ENCODE measurements around the gene FAM181B. TPM values are rescaled to one million over a fixed set of nuclear protein-coding genes. Genes with fewer than 3 reads are reported as not detected.

Gene FAM181B
- total and polyA plus RNA-seq, 2 of the 13 experiments (the other 11 are each of a cell fraction or from before 2014, with no cell fraction given): not detected

DNA sequence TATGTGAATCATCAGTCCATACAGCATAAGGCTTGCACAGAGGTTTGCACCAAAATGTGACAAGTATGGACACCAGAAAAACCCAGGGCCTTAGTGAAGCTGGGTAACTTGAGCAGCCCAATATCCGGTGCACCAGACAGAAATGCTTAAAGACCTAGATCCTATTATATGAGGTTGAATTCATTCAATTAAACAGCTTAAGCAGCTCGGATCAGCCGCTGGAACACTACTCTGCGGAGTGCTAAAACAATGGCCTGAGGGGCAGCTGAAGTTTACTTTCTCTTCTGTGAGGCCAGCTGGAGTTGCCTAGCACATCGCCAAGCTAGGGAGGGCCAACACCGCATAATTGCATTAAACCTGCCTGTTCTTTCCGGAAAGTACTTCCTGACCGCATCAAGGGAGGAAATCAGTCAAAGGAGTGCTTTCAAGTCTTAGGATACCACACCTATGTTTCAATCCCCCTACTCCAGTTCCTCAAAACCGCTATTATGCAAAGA lies 17.0 kb upstream of the FAM181B start:
- Histone ChIP-seq H3K27ac (ENCODE audit: extremely low read length, insufficient read depth, low read length) (no peak overlapping the region), H3K36me3 (replicated peaks in 1 of 2; ENCODE audit: control insufficient read depth in 1 of 2, insufficient read depth in 2 of 2, low read length in 2 of 2) (no peaks in the 10 kb centered on the region), H3K4me1 (ENCODE audit: insufficient read depth, low read length) (no peaks in the 10 kb centered on the region), H3K4me3 (replicated peaks in 1 of 3; ENCODE audit: insufficient read depth in 1 of 3, low read depth in 2 of 3, low read length in 3 of 3) (no peak overlapping the region), H3K27me3 (ENCODE audit: control insufficient read depth in 1 of 2, insufficient read depth in 2 of 2, low read length in 2 of 2) (no peaks in the 10 kb centered on the region; a peak in 1 of 5 replicates), H2AFZ (ENCODE audit: low read length) (no peak overlapping the region), H3K9ac (ENCODE audit: insufficient read depth, low read depth, low read length) (no peak overlapping the region), H3K79me2 (ENCODE audit: insufficient read depth, low read length) (no peaks in the 10 kb centered on the region), H3K9me3 (ENCODE audit: low read length) (no peaks in the 10 kb centered on the region), H4K20me1 (ENCODE audit: insufficient read depth, low read length) (no peaks in the 10 kb centered on the region), H3K4me2 (ENCODE audit: low read depth, low read length) (no peak overlapping the region)
- BruUV-seq (replicated peaks): no TSS peak
- no peak for FAIRE-seq
- no peak for DNase-seq (ENCODE audit: low spot score)
- in situ Hi-C loops (cut with HindIII; ENCODE audit: extremely low pct_ligation_motif_present, low pct_unique_long_range_greater_than_20kb): no loop called here
- ChIA-PET CTCF (ENCODE audit: low intra/inter-chr PET ratio, low total read pairs) (no interaction called here), POLR2A (no interaction called here)
- ATAC-seq: no peak
- TF ChIP-seq HMG20B (CRISPR knock-in tag; conservative IDR thresholded peaks at IDR 0.05): no peak
- 34% methylated on average over 4 of the region's 9 CpGs for WGBS (ENCODE audit: low lambda C conversion rate)
- intact Hi-C loops (cut with micrococcal nuclease; ENCODE audit: unreplicated experiment): no loop called here

DNA sequence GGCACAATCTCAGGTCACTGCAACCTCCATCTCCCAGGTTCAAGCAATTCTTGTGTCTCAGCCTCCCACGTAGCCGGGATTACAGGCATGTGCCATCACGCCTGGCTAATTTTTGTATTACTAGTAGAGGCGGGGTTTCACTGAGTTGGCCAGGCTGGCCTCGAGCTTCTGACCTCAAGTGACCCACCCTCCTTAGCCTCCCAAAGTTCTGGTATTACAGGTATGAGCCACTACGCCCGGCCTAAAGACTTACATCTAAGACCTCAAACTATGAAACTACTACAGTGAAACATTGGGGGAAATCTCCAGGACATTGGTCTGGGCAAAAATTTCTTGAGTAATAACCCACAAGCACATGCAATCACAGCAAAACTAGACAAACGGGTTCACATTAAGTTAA lies 13.8 kb upstream of the FAM181B start:
- Histone ChIP-seq H4K20me1 (ENCODE audit: insufficient read depth, low read length) (no peaks in the 10 kb centered on the region), H3K4me1 (ENCODE audit: insufficient read depth, low read length) (no peaks in the 10 kb centered on the region), H3K36me3 (replicated peaks in 1 of 2; ENCODE audit: control insufficient read depth in 1 of 2, insufficient read depth in 2 of 2, low read length in 2 of 2) (no peaks in the 10 kb centered on the region), H3K79me2 (ENCODE audit: insufficient read depth, low read length) (no peaks in the 10 kb centered on the region), H3K4me2 (ENCODE audit: low read depth, low read length) (no peak overlapping the region), H3K27ac (ENCODE audit: extremely low read length, insufficient read depth, low read length) (no peak overlapping the region), H3K9me3 (ENCODE audit: low read length) (no peaks in the 10 kb centered on the region), H2AFZ (ENCODE audit: low read length) (no peak overlapping the region), H3K9ac (ENCODE audit: insufficient read depth, low read depth, low read length) (no peak overlapping the region), H3K4me3 (replicated peaks in 1 of 3; ENCODE audit: insufficient read depth in 1 of 3, low read depth in 2 of 3, low read length in 3 of 3) (no peak overlapping the region), H3K27me3 (ENCODE audit: control insufficient read depth in 1 of 2, insufficient read depth in 2 of 2, low read length in 2 of 2) (0 out of 5 replicates have a peak, but pooled peaks cover 0 to 9% of the 10 kb centered on the region in 2 experiments)
- WGBS (ENCODE audit: low lambda C conversion rate): 10% methylated on average over 8 of the region's 8 CpGs
- CTCF ChIA-PET (ENCODE audit: low intra/inter-chr PET ratio, low total read pairs): no interaction called here
- no peak for DNase-seq (ENCODE audit: low spot score)
- in situ Hi-C loops (cut with HindIII; ENCODE audit: extremely low pct_ligation_motif_present, low pct_unique_long_range_greater_than_20kb) (no loop called here), intact Hi-C loops (cut with micrococcal nuclease; ENCODE audit: unreplicated experiment) (no loop called here)
- BruUV-seq (replicated peaks): no TSS peak
- ATAC-seq: no peak
- no peak for FAIRE-seq
- POLR2A ChIA-PET: no interaction called here
- TF ChIP-seq GATAD2A (CRISPR knock-in tag; IDR thresholded peaks at IDR 0.05) (no peak), GATA4 (IDR thresholded peaks at IDR 0.05; ENCODE audit: borderline replicate concordance, low read depth) (no peak), ZNF737 (CRISPR knock-in tag; IDR thresholded peaks at IDR 0.05; ENCODE audit: borderline replicate concordance) (no peak), ZNF556 (CRISPR knock-in tag; IDR thresholded peaks at IDR 0.05; ENCODE audit: borderline replicate concordance) (no peak), ZNF703 (CRISPR knock-in tag; IDR thresholded peaks at IDR 0.05; ENCODE audit: borderline replicate concordance) (no peak), SRSF9 (IDR thresholded peaks at IDR 0.05; ENCODE audit: borderline replicate concordance, insufficient read depth, low read depth, low read length, poor library complexity, severe bottlenecking) (no peak), SAP130 (CRISPR knock-in tag; IDR thresholded peaks at IDR 0.05; ENCODE audit: low read depth) (no peak), IRX3 (CRISPR knock-in tag; IDR thresholded peaks at IDR 0.05; ENCODE audit: borderline replicate concordance, low read depth) (no peak), SP1 (IDR thresholded peaks at IDR 0.05) (no peak), SP1 (CRISPR knock-in tag; IDR thresholded peaks at IDR 0.05) (no peak), RARA (CRISPR knock-in tag; IDR thresholded peaks at IDR 0.05) (no peak), STAG1 (CRISPR knock-in tag; IDR thresholded peaks at IDR 0.05) (no peak), ZNF138 (CRISPR knock-in tag; IDR thresholded peaks at IDR 0.05; ENCODE audit: low read depth) (no peak)
- TF ChIP-seq, protein P1, sequence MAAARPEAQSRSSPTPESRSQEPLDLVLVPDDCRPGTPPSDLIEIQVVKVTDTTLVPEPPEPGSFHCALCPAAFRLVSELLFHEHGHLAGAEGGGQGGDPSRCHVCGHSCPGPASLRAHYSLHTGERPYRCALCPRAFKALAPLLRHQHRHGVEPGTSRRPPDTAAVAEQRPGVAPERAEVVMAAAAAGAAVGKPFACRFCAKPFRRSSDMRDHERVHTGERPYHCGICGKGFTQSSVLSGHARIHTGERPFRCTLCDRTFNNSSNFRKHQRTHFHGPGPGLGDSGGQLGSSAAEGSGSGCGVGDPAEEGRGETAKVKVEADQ (CRISPR knock-in tag; IDR thresholded peaks at IDR 0.05; ENCODE audit: borderline replicate concordance): no peak
- TF ChIP-seq, protein P2, sequence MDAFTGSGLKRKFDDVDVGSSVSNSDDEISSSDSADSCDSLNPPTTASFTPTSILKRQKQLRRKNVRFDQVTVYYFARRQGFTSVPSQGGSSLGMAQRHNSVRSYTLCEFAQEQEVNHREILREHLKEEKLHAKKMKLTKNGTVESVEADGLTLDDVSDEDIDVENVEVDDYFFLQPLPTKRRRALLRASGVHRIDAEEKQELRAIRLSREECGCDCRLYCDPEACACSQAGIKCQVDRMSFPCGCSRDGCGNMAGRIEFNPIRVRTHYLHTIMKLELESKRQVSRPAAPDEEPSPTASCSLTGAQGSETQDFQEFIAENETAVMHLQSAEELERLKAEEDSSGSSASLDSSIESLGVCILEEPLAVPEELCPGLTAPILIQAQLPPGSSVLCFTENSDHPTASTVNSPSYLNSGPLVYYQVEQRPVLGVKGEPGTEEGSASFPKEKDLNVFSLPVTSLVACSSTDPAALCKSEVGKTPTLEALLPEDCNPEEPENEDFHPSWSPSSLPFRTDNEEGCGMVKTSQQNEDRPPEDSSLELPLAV (CRISPR knock-in tag; conservative IDR thresholded peaks at IDR 0.05; ENCODE audit: low read depth): no peak
- TF ChIP-seq, protein P3, sequence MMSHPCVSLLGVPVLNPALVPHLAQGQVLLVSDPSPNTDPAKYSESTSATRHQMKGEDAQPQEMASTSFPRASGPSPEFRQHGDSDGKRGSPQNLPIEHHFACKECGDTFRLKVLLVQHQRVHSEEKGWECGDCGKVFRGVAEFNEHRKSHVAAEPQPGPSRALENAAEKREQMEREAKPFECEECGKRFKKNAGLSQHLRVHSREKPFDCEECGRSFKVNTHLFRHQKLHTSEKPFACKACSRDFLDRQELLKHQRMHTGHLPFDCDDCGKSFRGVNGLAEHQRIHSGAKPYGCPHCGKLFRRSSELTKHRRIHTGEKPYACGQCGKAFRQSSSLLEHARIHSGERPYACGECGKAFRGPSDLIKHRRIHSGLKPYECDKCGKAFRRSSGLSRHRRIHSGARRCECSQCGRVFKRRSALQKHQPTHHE (CRISPR knock-in tag; IDR thresholded peaks at IDR 0.05; ENCODE audit: borderline replicate concordance): no peak

All from HepG2 (cell line).